Testis (tissue), 2 donors: ENCODE measurements around the gene GRIK1.

ENCODE experiments used
- CTCF ChIP-seq, 3 experiments: fragments of 450-650 bp in 2 of 3; fragments of 200-600 bp in 1 of 3; sonication (generic) in 1 of 3; IDR thresholded peaks; one replicate each; pipeline ENCODE4 v1.5.1; 2016 to 2019; ENCODE audit warnings: antibody characterized with exemption in 3 of 3, mild to moderate bottlenecking in 2 of 3, moderate library complexity in 1 of 3
- POLR2A ChIP-seq: fragments of 450-650 bp; IDR thresholded peaks from one replicate; pipeline ENCODE4 v1.6.1; 2017; ENCODE audit warnings: antibody characterized with exemption, mild to moderate bottlenecking, moderate library complexity

DNA sequence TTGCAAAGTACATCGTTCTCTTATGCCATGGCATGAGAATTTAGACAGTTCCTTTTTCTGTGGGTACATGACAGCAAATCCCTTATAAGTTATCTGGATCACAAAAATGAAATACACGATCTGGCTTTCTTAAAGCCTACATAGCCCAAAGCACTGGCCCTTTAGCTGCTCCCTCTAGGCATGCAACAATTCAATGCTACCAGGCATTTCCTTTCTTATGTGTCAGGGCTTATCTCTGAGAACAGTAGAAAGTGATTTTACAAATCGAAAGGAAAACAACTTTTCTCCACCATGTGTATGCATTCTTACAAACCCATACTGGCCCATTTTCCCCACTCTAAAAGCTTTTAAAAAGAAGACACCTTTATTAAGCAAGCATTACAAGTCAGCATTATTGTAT, 139.7 kb downstream of the GRIK1 start:
- TF ChIP-seq CTCF (IDR thresholded peaks at IDR 0.05), result no peak
- no peak for TF ChIP-seq POLR2A
